Keratinocyte (primary cell): ENCODE data around the gene VPS13D. TPM values are rescaled to one million over a fixed set of nuclear protein-coding genes. Genes with fewer than 3 reads are reported as not detected.

Experiments
- DNase-seq: peaks from one replicate; pipeline ENCODE4 v3.0.0-alpha.2; 2011; ENCODE audit warnings: low read depth, missing footprints, low spot score
- FAIRE-seq: peaks from 2 replicates; lab custom pipeline; 2011; peaks lifted over from hg19 to GRCh38; lab: Jason Lieb, UNC
- H2AFZ ChIP-seq: 2 replicates; pipeline ENCODE4 v1.6.0; 2012; ENCODE audit warnings: low read length, control low read depth, inconsistent platforms; ENCODE audit not compliant: control insufficient read depth
- H3K27ac ChIP-seq: 2 replicates; pipeline ENCODE4 v1.5.1; 2011; ENCODE audit warnings: low read length; ENCODE audit not compliant: control insufficient read depth, insufficient read depth
- H3K27me3 ChIP-seq: 3 replicates; pipeline ENCODE4 v1.6.0; 2011; ENCODE audit warnings: low read length; ENCODE audit not compliant: control insufficient read depth, insufficient read depth; ENCODE audit errors: extremely low read depth
- H3K36me3 ChIP-seq, 2 experiments: 2 replicates in 1 of 2; 3 replicates in 1 of 2; pipeline ENCODE4 v1.5.1; 2011; ENCODE audit warnings: low read length in 2 of 2, mild to moderate bottlenecking in 1 of 2; ENCODE audit not compliant: control insufficient read depth in 2 of 2, insufficient read depth in 2 of 2; ENCODE audit errors: extremely low read depth in 1 of 2
- H3K4me1 ChIP-seq: 3 replicates; pipeline ENCODE4 v1.5.1; 2011; ENCODE audit warnings: low read length; ENCODE audit not compliant: control insufficient read depth, insufficient read depth; ENCODE audit errors: extremely low read depth
- H3K4me2 ChIP-seq: 3 replicates; pipeline ENCODE4 v1.6.0; 2011; ENCODE audit warnings: low read depth, low read length; ENCODE audit not compliant: control insufficient read depth, insufficient read depth; ENCODE audit errors: extremely low read depth
- H3K4me3 ChIP-seq, 3 experiments: fragments of 200-600 bp in 1 of 3; sonication (generic) in 1 of 3; 2 replicates in 2 of 3; 3 replicates in 1 of 3; pipeline ENCODE4 v1.5.1; 2011 to 2016; ENCODE audit warnings: low read length in 3 of 3, mild to moderate bottlenecking in 3 of 3, control low read depth in 2 of 3, inconsistent platforms in 1 of 3, low read depth in 1 of 3, mixed read lengths in 1 of 3, mixed run types in 1 of 3, moderate library complexity in 1 of 3; ENCODE audit not compliant: control insufficient read depth in 2 of 3, insufficient read depth in 2 of 3; ENCODE audit errors: extremely low read depth in 1 of 3
- H3K79me2 ChIP-seq: 2 replicates; pipeline ENCODE4 v1.6.0; 2012; ENCODE audit warnings: low read length; ENCODE audit not compliant: control insufficient read depth, insufficient read depth
- H3K9ac ChIP-seq: 3 replicates; pipeline ENCODE4 v1.6.0; 2011; ENCODE audit warnings: low read length; ENCODE audit not compliant: control insufficient read depth, insufficient read depth; ENCODE audit errors: extremely low read depth
- H3K9me1 ChIP-seq: 3 replicates; pipeline ENCODE4 v1.6.0; 2011; ENCODE audit warnings: low read length; ENCODE audit not compliant: control insufficient read depth, insufficient read depth; ENCODE audit errors: extremely low read depth
- H3K9me3 ChIP-seq: 2 replicates; pipeline ENCODE4 v1.5.1; 2012; ENCODE audit warnings: low read depth, low read length; ENCODE audit not compliant: control insufficient read depth
- H4K20me1 ChIP-seq: 3 replicates; pipeline ENCODE4 v1.6.0; 2011; ENCODE audit warnings: low read length; ENCODE audit not compliant: control insufficient read depth, insufficient read depth; ENCODE audit errors: extremely low read depth
- CTCF ChIP-seq, 3 experiments: IDR thresholded peaks in 1 of 3; conservative IDR thresholded peaks in 1 of 3; optimal IDR thresholded peaks in 1 of 3; 2 replicates in 2 of 3; 3 replicates in 1 of 3; pipeline versions ENCODE3 to v1.5.1; 2011; ENCODE audit warnings: low read length in 3 of 3, mild to moderate bottlenecking in 3 of 3, moderate library complexity in 2 of 3, control low read depth in 1 of 3, inconsistent platforms in 1 of 3; ENCODE audit not compliant: insufficient read depth in 2 of 3; ENCODE audit errors: extremely low read depth in 1 of 3
- EZH2 ChIP-seq: IDR thresholded peaks from one replicate; pipeline ENCODE4 v1.6.1; 2012; ENCODE audit warnings: inconsistent platforms, mild to moderate bottlenecking, low read length, moderate library complexity
- dilution Hi-C: fragments of 300-500 bp; cut with MboI; formaldehyde crosslinking; loops from one replicate; pipeline ENCODE4 v1.7.0; 2020; ENCODE audit warnings: low sequenced_read_pairs; ENCODE audit not compliant: extremely low pct_ligation_motif_present
- polyA plus RNA-seq, 5 experiments: library from polyadenylated mRNA; depleted of rRNA in 3 of 5; stranded (reverse) in 3 of 5; stranded (forward) in 1 of 5; unstranded in 1 of 5; fragments of >200 nt; gene quantifications; 1 replicate in 1 of 5; 2 replicates in 3 of 5; 3 replicates in 1 of 5; pipeline versions ENCODE4 v1.2.1 to v1.2.3, GENCODE V29; 2011 to 2012; ENCODE audit warnings: missing spikeins in 2 of 5, low read depth in 1 of 5, low replicate concordance in 1 of 5

The VPS13D gene
- polyA plus RNA-seq, 1 donor (not counting 4 experiments of a cell fraction or from before 2014, with no cell fraction given): 19.0 TPM

- H3K4me1 ChIP-seq: no peaks in the 10 kb centered on the region
- no peak overlapping the region for H3K9ac ChIP-seq
- no peak overlapping the region for H3K4me3 ChIP-seq
- no peak overlapping the region for H2AFZ ChIP-seq
- dilution Hi-C loops: no loop called here
- no peak for FAIRE-seq
- H3K4me2 ChIP-seq: no peak overlapping the region
- no peak for DNase-seq
- H3K36me3 ChIP-seq: peaks cover 0 to 11% of the 10 kb centered on the region in 2 experiments
- H3K9me1 ChIP-seq: no peaks in the 10 kb centered on the region
- TF ChIP-seq EZH2: no peak
- no peaks in the 10 kb centered on the region for H3K27me3 ChIP-seq
- H3K9me3 ChIP-seq: no peaks in the 10 kb centered on the region
- no peak overlapping the region for H3K27ac ChIP-seq
- no peaks in the 10 kb centered on the region for H4K20me1 ChIP-seq
- H3K79me2 ChIP-seq: no peaks in the 10 kb centered on the region
These were observed 181.9 kb downstream of the VPS13D start for GRCh38 chr1:12411747-12412146.

GRCh38 chr1:12412439-12412838 lies 182.6 kb downstream of the VPS13D start:
- Histone ChIP-seq H2AFZ (no peak overlapping the region), H4K20me1 (no peaks in the 10 kb centered on the region), H3K9ac (no peak overlapping the region), H3K27ac (no peak overlapping the region), H3K4me2 (no peak overlapping the region), H3K9me1 (no peaks in the 10 kb centered on the region), H3K4me1 (no peaks in the 10 kb centered on the region), H3K9me3 (no peaks in the 10 kb centered on the region), H3K27me3 (no peaks in the 10 kb centered on the region), H3K79me2 (no peaks in the 10 kb centered on the region), H3K36me3 (peaks cover 0 to 16% of the 10 kb centered on the region in 2 experiments), H3K4me3 (no peak overlapping the region)
- FAIRE-seq (no peak), DNase-seq (no peak)
- dilution Hi-C loops: no loop called here
- TF ChIP-seq EZH2 (no peak), CTCF (optimal IDR thresholded peaks at IDR 0.05 in 1 of 3, IDR thresholded peaks at IDR 0.05 in 1 of 3, conservative IDR thresholded peaks at IDR 0.05 in 1 of 3; ENCODE audit: extremely low read depth in 1 of 3, insufficient read depth in 2 of 3, low read length in 3 of 3) (no peak)
